ENCODE data around the gene CDH12. TPM values are rescaled to one million over a fixed set of nuclear protein-coding genes. Genes with fewer than 3 reads are reported as not detected.
"Not testable (repeated sequence)": the region's sequence is repeated elsewhere in the genome, so short reads cannot be mapped to it uniquely, and the experiment has no call there.

Gene CDH12
- total RNA-seq, 2 experiments from 2014 or later, result not detected

DNA sequence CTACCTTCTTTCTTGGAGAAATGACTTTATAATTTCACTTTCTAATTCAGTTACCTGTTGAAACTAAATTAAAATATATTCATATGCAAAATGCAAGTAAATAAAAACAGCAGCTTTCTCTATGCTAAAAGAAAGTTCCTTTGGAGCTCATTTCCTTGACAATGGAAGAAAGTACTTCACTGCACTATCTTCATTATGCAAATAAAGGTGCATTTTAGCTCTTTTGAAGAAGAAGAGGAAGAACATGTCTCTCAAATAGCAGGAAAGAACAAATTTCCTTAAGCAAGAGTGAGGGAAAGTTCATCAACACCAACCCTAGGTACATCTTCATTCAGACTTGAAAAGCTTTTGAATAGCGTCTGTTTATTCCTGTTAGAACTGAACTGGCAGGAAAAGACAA is 901.6 kb downstream of the CDH12 start:
- H3K4me1 Mint-ChIP-seq; H3K36me3 Mint-ChIP-seq (ENCODE audit: low read depth); H3K27me3 Mint-ChIP-seq; H3K27ac Mint-ChIP-seq; DNase-seq; POLR2A ChIA-PET; CTCF ChIA-PET; H3K4me3 Mint-ChIP-seq; H3K9me3 Mint-ChIP-seq: not testable (repeated sequence)

DNA sequence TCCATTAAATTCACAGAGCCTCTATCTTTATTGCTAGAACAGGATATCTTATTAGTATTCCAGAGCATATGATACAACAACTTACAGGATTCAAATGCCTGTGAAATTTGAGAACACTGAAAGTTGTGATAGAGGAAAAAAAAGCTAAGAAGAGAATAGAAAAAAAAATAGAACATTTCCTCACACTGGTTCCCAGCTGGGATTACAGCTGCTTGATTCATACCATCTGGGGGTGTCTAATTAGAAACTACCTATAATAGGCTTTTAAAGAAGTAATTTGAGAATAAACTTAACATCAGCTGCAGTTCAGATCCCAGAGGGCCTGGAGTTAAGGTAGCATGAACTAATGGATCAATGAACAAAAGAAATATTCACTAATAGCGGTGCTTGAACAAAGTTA is 922.0 kb downstream of the CDH12 start:
- POLR2A ChIA-PET, result no interaction called here

DNA sequence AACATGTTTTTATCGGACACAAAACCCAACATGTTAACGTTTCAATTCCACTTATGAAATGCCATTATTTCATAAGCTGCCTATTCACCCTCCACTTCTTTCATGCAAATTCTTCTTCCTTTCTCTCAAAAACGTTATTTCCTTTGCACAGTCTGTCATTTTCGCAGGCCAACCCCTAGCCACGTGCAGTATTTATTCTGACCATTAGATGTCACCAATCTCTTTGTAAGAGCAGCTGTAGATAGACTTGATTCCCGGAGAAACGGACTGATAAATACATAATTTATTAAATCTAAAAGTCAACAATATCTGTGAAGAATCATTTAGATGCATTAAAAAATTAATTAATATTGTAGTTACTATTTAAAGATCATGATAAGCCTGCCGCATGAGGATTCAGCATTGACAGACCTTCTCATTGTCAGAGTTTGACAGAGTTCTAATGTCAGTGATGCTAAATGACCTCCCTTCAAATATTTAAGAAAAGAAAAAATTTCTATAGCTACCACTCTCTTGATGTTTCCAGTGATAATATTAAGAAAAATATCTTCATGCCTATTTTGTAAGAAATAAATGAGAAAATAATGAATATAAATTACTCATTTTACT is 933.6 kb downstream of the CDH12 start:
- no peak for DNase-seq
- CTCF ChIA-PET, result no interaction called here
- no peaks in the 10 kb centered on the region for H3K36me3 Mint-ChIP-seq (ENCODE audit: low read depth)
- H3K27ac Mint-ChIP-seq, result no peak overlapping the region
- H3K4me3 Mint-ChIP-seq, result no peak overlapping the region
- H3K27me3 Mint-ChIP-seq, result no peaks in the 10 kb centered on the region
- H3K9me3 Mint-ChIP-seq, result no peaks in the 10 kb centered on the region
- POLR2A ChIA-PET, result no interaction called here
- H3K4me1 Mint-ChIP-seq, result no peaks in the 10 kb centered on the region

More for the DNA sequence above, 922.0 kb downstream of the CDH12 start:
- Mint-ChIP-seq H3K4me3 (no peak overlapping the region), H3K4me1 (no peaks in the 10 kb centered on the region), H3K36me3 (ENCODE audit: low read depth) (no peaks in the 10 kb centered on the region), H3K27ac (no peak overlapping the region), H3K9me3 (peaks cover 6% of the 10 kb centered on the region), H3K27me3 (no peaks in the 10 kb centered on the region)
- DNase-seq, result no peak
- CTCF ChIA-PET, result interaction anchor here (0.6 kb wide), 1 partner anchor 54 kb away, joined by 5 read pairs; no protein-coding TSS in a partner anchor

DNA sequence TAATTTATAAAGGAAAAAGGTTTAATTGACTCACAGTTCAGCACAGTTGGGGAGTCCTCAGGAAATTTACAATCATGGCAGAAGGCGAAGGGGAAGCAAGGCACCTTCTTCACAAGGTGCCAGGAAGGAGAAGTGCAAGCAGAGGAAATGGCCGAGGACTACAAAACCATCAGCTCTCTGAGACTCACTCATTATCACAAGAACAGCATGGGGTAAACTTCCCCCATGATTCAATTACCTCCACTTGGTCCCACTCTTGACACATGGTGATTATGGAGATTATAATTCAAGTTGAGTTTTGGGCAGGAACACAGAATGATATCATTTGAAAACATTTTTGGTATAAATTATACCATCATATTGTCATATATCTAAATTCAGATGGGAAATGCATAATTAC is 934.7 kb downstream of the CDH12 start:
- ChIA-PET CTCF (no interaction called here), POLR2A (no interaction called here)
- H3K4me3 Mint-ChIP-seq, result no peak overlapping the region
- H3K27ac Mint-ChIP-seq, result no peak overlapping the region
- H3K9me3 Mint-ChIP-seq, result no peaks in the 10 kb centered on the region
- no peaks in the 10 kb centered on the region for H3K4me1 Mint-ChIP-seq
- no peaks in the 10 kb centered on the region for H3K27me3 Mint-ChIP-seq
- DNase-seq, result no peak
- no peaks in the 10 kb centered on the region for H3K36me3 Mint-ChIP-seq (ENCODE audit: low read depth)

DNA sequence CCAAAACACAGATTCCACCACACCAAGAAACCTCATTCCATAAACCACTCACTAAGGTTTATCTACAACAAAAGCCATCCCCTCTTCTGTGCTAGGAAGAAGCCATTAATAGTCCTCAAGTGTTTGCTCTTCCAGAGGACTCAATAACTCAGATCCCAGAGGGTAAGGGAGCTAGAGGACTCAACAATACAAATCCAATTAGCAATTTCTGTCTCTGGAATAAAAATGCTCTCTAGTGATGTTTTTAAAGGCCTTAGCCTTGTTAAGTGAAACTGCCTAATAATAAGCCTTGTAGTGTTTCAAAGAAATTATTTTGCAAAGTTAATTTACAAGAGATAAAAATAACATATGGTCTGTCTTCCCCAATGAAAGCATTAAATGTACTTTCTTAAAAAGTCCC is 942.4 kb downstream of the CDH12 start:
- DNase-seq, result no peak
- Mint-ChIP-seq H3K4me1 (no peaks in the 10 kb centered on the region), H3K27me3 (no peaks in the 10 kb centered on the region), H3K27ac (no peak overlapping the region), H3K36me3 (ENCODE audit: low read depth) (no peaks in the 10 kb centered on the region), H3K4me3 (no peak overlapping the region), H3K9me3 (no peaks in the 10 kb centered on the region)
- ChIA-PET POLR2A (no interaction called here), CTCF (no interaction called here)

DNA sequence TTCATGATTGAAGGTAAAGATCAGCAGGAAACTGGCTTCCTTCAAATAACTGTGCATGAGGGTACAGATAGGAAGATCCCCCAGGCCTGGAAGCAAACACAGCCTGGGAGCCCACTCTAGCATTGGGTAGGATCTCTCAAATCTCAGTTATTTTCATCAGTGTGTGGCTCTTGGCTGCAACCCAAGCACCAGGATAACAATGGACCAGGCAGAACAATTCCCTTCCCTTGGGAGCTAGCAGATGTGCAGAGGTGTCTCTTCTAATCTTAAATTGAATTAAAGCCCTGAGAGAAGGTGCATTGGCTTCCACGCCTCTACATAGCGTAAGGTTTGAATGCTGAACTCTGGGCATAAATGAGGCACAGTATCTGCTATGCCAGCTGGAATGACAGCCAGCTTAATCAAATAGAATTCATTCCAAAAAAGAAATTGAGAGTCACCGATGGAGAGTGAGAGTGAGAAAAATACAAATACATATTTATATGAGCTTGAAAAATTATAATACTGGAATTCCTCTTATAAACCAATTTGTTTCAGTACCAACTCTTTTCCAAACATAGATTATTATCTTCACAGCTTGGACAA is 957.3 kb downstream of the CDH12 start:
- POLR2A ChIA-PET, result no interaction called here
- Mint-ChIP-seq H3K27me3 (no peaks in the 10 kb centered on the region), H3K36me3 (ENCODE audit: low read depth) (no peaks in the 10 kb centered on the region)

DNA sequence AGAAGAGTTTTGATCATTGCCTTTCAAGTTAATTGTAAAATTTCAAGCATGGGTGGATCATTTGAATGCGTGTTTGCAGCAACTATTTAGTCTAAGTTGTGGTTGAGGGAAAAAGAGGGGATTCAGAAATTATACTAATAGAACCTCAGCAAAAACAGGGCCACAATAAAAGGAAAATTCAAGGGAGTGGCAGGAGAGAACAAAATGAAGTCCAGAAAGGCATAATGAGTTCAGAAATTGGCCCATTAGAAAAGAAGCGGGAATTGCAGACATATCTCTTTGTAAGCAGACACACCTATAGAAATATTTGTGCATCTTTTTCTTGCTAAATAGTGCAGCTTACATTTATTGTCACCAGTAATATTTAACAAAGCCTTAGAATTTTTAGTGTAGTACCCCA is 960.0 kb downstream of the CDH12 start:
- no peaks in the 10 kb centered on the region for H3K27me3 Mint-ChIP-seq
- CTCF ChIA-PET, result no interaction called here

More for the DNA sequence above, 957.3 kb downstream of the CDH12 start:
- Mint-ChIP-seq H3K4me3 (no peak overlapping the region), H3K4me1 (no peaks in the 10 kb centered on the region), H3K9me3 (peaks cover 3% of the 10 kb centered on the region), H3K27ac (no peak overlapping the region)
- CTCF ChIA-PET, result no interaction called here
- DNase-seq, result no peak

DNA sequence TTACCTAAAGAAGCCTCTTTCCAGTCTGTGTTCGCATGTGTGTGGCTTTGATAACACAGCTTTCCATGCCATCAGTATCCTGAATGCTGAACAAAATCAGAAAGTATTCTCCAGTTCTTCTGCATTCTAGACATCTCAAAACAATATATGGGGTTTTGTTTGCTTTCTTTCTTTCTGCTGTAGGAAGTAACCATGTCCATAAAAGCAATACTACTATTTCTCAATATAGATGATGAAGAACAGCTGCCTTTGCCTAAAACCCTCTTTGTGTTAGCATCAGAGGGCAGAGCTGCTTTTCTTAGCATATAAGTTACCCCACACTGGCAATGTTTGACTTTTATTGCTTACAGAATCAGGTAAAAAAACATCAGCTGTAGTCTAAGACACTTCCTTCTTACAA is 963.6 kb downstream of the CDH12 start:
- Mint-ChIP-seq H3K4me3 (no peak overlapping the region), H3K9me3 (no peaks in the 10 kb centered on the region), H3K27ac (no peak overlapping the region), H3K4me1 (no peaks in the 10 kb centered on the region), H3K27me3 (no peaks in the 10 kb centered on the region), H3K36me3 (ENCODE audit: low read depth) (no peaks in the 10 kb centered on the region)
- POLR2A ChIA-PET, result no interaction called here
- DNase-seq, result no peak
- CTCF ChIA-PET, result no interaction called here

More for the DNA sequence above, 960.0 kb downstream of the CDH12 start:
- Mint-ChIP-seq H3K4me1 (no peaks in the 10 kb centered on the region), H3K9me3 (no peaks in the 10 kb centered on the region), H3K27ac (no peak overlapping the region), H3K4me3 (no peak overlapping the region), H3K36me3 (ENCODE audit: low read depth) (no peaks in the 10 kb centered on the region)
- no peak for DNase-seq
- POLR2A ChIA-PET, result no interaction called here

DNA sequence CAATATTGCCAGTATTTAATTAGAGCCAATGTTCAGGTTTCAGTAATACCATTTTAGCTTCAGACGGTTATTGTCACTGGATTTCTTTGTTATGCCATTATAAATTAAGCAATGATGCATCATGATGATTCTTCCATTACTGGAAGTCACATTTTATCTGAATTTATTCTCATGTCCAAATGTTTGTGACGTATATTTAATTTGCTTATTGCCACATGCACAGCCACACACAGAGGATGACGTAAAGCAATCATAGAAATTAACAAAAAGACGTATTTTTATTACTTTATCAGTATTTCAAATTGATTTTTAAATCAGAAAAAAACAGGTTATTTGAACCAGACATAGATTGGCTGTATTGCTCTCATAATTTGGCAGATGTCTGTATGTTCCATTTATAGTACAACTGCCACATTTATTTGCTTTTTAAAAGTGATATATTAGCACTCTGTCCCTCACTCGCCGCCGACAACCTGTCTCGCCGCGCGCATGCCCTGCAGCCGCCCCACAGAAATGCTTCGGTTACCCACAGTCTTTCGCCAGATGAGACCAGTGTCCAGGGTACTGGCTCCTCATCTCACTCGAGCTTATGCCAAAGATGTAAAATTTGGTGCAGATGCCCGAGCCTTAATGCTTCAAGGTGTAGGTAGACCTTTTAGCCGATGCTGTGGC is 970.9 kb downstream of the CDH12 start:
- ChIA-PET POLR2A (no interaction called here), CTCF (no interaction called here)
- no peak overlapping the region for H3K27ac Mint-ChIP-seq
- no peaks in the 10 kb centered on the region for H3K27me3 Mint-ChIP-seq
- H3K4me1 Mint-ChIP-seq, result no peaks in the 10 kb centered on the region
- H3K9me3 Mint-ChIP-seq, result peaks cover 2% of the 10 kb centered on the region
- H3K36me3 Mint-ChIP-seq (ENCODE audit: low read depth), result no peaks in the 10 kb centered on the region
- no peak for DNase-seq
- H3K4me3 Mint-ChIP-seq, result no peak overlapping the region

DNA sequence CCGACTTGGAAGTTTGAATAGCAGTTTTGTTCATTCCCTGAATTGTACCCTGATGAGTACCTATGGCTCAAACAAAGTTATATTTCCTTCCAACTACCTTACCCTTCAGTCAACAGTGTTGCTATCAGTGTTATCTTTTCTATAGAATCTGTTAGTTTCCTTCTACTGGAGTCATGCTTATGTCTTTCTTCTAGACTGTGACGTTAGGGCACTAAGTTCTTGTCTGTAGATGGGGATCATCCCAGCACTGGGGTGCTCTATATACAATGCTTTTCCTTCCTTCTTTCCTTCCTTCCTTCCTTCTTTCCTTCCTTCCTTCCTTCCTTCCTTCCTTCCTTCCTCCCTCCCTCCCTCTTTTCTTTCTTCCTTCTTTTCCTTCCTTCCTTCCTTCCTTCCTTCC is 973.0 kb downstream of the CDH12 start:
- H3K27ac Mint-ChIP-seq, result no peak overlapping the region
- ChIA-PET CTCF (no interaction called here), POLR2A (no interaction called here)
- H3K9me3 Mint-ChIP-seq, result peaks cover 7% of the 10 kb centered on the region
- no peaks in the 10 kb centered on the region for H3K27me3 Mint-ChIP-seq
- no peak for DNase-seq
- H3K36me3 Mint-ChIP-seq (ENCODE audit: low read depth), result no peaks in the 10 kb centered on the region
- no peak overlapping the region for H3K4me3 Mint-ChIP-seq
- no peaks in the 10 kb centered on the region for H3K4me1 Mint-ChIP-seq

DNA sequence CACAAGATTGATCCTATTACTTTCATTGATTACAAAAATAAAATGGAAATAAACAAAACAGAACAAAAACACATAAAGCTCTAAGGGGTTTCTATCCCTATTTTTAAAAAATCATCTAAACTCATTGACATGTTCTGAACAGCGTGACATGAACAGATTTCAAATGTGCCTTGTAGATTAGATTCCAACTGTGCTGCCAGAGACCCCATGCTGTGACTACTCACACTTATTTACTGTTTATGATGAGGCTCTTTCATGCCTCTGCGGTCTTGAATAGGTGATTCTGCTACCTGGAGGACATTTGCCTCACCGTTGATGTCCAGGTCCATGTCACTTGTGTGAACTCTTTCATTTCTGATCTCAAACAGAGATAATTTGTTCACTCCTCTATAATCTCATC is 990.2 kb downstream of the CDH12 start:
- no peak for DNase-seq
- Mint-ChIP-seq H3K27me3 (no peaks in the 10 kb centered on the region), H3K9me3 (no peaks in the 10 kb centered on the region), H3K27ac (no peak overlapping the region), H3K36me3 (ENCODE audit: low read depth) (no peaks in the 10 kb centered on the region), H3K4me3 (no peak overlapping the region), H3K4me1 (no peaks in the 10 kb centered on the region)
- CTCF ChIA-PET, result no interaction called here
- POLR2A ChIA-PET, result no interaction called here

DNA sequence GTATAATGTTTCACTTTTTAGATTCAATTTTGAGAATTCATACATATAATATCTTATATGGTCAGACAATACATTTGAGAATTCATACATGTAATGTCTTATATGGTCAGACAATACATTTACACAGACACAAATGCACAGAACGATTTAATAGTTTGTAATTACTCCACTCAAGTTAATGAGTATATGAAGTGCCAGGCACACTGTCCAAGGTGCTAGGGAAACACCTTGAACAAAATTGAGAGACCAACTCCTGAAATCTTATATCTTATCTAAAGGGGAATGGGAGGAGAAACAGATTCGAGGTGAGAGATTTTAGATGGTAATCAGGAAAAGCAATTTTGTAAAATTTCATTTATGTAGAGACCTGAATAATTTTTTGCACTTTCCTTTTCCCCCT is 994.7 kb downstream of the CDH12 start:
- Mint-ChIP-seq H3K27ac (no peak overlapping the region), H3K4me1 (no peaks in the 10 kb centered on the region), H3K4me3 (no peak overlapping the region), H3K9me3 (no peaks in the 10 kb centered on the region), H3K36me3 (ENCODE audit: low read depth) (no peaks in the 10 kb centered on the region), H3K27me3 (no peaks in the 10 kb centered on the region)
- ChIA-PET CTCF (no interaction called here), POLR2A (no interaction called here)
- DNase-seq, result no peak

DNA sequence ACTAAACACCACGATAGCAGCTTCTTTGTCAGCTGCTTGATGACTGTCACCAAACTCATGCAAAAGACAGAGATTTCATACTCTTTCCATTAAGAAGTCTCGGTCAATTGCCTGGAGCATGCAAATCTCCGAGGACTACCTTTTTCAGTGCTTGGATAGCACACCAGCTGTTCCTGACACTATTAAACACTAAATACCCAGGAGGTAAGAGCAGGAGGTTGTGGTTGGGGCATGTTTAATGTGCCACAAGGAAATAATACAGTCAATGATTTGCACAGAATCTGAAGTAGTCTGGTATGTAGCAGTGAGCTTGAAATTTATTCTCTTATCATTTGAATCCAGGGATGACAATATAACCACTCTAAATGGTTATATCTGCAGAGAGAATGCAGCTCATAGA is 996.2 kb downstream of the CDH12 start:
- no peaks in the 10 kb centered on the region for H3K36me3 Mint-ChIP-seq (ENCODE audit: low read depth)
- ChIA-PET POLR2A (no interaction called here), CTCF (no interaction called here)

DNA sequence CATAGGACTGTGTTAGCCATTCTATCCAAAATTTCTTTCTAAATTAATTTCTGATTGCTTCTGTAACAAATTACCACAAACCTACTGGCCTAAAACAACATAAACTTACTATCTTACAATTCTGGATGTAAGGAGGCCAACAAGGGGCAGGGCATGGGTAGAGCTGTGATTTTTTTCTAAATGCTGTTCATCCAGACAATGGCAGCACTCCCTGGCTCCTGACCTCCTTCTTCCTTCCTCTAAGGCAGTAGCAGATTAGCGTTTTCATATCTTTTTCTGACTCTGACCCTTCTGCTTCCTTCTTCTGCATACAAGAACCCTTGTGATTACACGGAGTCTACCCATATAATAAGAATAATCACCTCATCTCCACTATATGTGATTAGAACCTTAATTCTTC is 1005.8 kb downstream of the CDH12 start:
- ChIA-PET CTCF (no interaction called here), POLR2A (no interaction called here)
- H3K4me1 Mint-ChIP-seq, result no peaks in the 10 kb centered on the region
- H3K27ac Mint-ChIP-seq, result no peak overlapping the region
- DNase-seq, result no peak
- peaks cover 2% of the 10 kb centered on the region for H3K9me3 Mint-ChIP-seq
- H3K4me3 Mint-ChIP-seq, result no peak overlapping the region
- no peaks in the 10 kb centered on the region for H3K27me3 Mint-ChIP-seq
- H3K36me3 Mint-ChIP-seq (ENCODE audit: low read depth), result no peaks in the 10 kb centered on the region

More for the DNA sequence above, 996.2 kb downstream of the CDH12 start:
- no peak for DNase-seq
- Mint-ChIP-seq H3K4me3 (no peak overlapping the region), H3K27ac (no peak overlapping the region), H3K9me3 (no peaks in the 10 kb centered on the region), H3K4me1 (no peaks in the 10 kb centered on the region), H3K27me3 (no peaks in the 10 kb centered on the region)

All from activated CD4-positive, alpha-beta T cell treated with anti-CD3 and anti-CD28 coated beads, Interleukin-2, amount 10 ng/mL, durations not matched to agents 7 days and 5 days (primary cell).